Tibial nerve (tissue), 4 donors: ENCODE measurements around the gene ADAMTS12. TPM values are rescaled to one million over a fixed set of nuclear protein-coding genes. Genes with fewer than 3 reads are reported as not detected.

Experiments
- DNase-seq, 2 donors: peaks; one replicate each; pipeline ENCODE4 v3.0.0-alpha.2; 2019; ENCODE audit warnings: low spot score in 2 of 2
- H3K27ac ChIP-seq, 4 donors: fragments of 200-600 bp; sonication (generic) in 3 of 4; one replicate each; pipeline ENCODE4 v1.5.1; 2017 to 2019; ENCODE audit warnings: mild to moderate bottlenecking in 1 of 4
- H3K27me3 ChIP-seq, 2 donors: fragments of 200-600 bp; sonication (generic) in 1 of 2; one replicate each; pipeline versions ENCODE4 v1.5.1 to v1.6.0; 2017 to 2019
- H3K36me3 ChIP-seq, 3 donors: fragments of 200-600 bp; sonication (generic); one replicate each; pipeline ENCODE4 v1.5.1; 2018 to 2019
- H3K4me1 ChIP-seq, 4 donors: fragments of 200-600 bp; sonication (generic) in 3 of 4; one replicate each; pipeline ENCODE4 v1.5.1; 2017 to 2019
- H3K4me3 ChIP-seq, 4 donors: fragments of 200-600 bp; sonication (generic) in 3 of 4; one replicate each; pipeline ENCODE4 v1.5.1; 2017 to 2019; ENCODE audit warnings: mild to moderate bottlenecking in 1 of 4, moderate library complexity in 1 of 4
- H3K9me3 ChIP-seq, 4 donors: fragments of 200-600 bp; sonication (generic) in 3 of 4; one replicate each; pipeline ENCODE4 v1.5.1; 2017 to 2019
- CTCF ChIP-seq, 5 experiments: fragments of 200-600 bp in 3 of 5; fragments of 450-650 bp in 2 of 5; sonication (generic) in 3 of 5; IDR thresholded peaks; one replicate each; pipeline ENCODE4 v1.5.1; 2016 to 2019; ENCODE audit warnings: antibody characterized with exemption in 5 of 5, mild to moderate bottlenecking in 3 of 5, moderate library complexity in 2 of 5
- EP300 ChIP-seq, 2 donors: sonication (generic); formaldehyde crosslinking; IDR thresholded peaks; one replicate each; pipeline ENCODE4 v1.6.1; 2017; ENCODE audit warnings: antibody characterized with exemption in 2 of 2, mild to moderate bottlenecking in 1 of 2
- POLR2A ChIP-seq, 2 donors: fragments of 450-650 bp; IDR thresholded peaks; one replicate each; pipeline ENCODE4 v1.6.1; 2017; ENCODE audit warnings: antibody characterized with exemption in 2 of 2, mild to moderate bottlenecking in 2 of 2, moderate library complexity in 2 of 2
- WGBS, 2 donors: methylation state at CpG; one replicate each; pipeline ENCODE4 v1.1.5; 2018; 5-methylcytosine and 5-hydroxymethylcytosine counted together
- total RNA-seq, 4 donors: library from RNA; depleted of rRNA; stranded (reverse); fragments of >200 nt; gene quantifications; one replicate each; pipeline ENCODE4 v1.1.0, GENCODE V29; 2016

ADAMTS12 gene
- total RNA-seq, 4 donors from 2014 or later, result 7.1 to 10.4 (median 9.7) TPM

- H3K4me1 ChIP-seq, result peaks cover 0 to 38% (median 3%) of the 10 kb centered on the region in 4 donors
- WGBS, 2 donors, result 80 to 85% methylated on average over 2 of the region's 2 CpGs
- no peak for DNase-seq
Observed at GRCh38 chr5:33776151-33776660, 115.6 kb downstream of the ADAMTS12 start.

GRCh38 chr5:33774341-33774740 is 117.4 kb downstream of the ADAMTS12 start:
- H3K27ac ChIP-seq, result peak overlapping the region in 1 of 4 donors; percentile 52
- DNase-seq, result no peak
- TF ChIP-seq POLR2A (IDR thresholded peaks at IDR 0.05), result no peak
- TF ChIP-seq EP300 (IDR thresholded peaks at IDR 0.05), result peak in 1 of 2 donors; percentile 19
- no peak for TF ChIP-seq CTCF (IDR thresholded peaks at IDR 0.05)

More at GRCh38 chr5:33776151-33776660, 115.6 kb downstream of the ADAMTS12 start:
- Histone ChIP-seq H3K27me3 (no peaks in the 10 kb centered on the region), H3K27ac (no peak overlapping the region), H3K36me3 (no peaks in the 10 kb centered on the region), H3K4me3 (no peak overlapping the region), H3K9me3 (peaks cover 0 to 13% (median 4%) of the 10 kb centered on the region in 4 donors)
- no peak for TF ChIP-seq CTCF (IDR thresholded peaks at IDR 0.05)
- no peak for TF ChIP-seq POLR2A (IDR thresholded peaks at IDR 0.05)
- no peak for TF ChIP-seq EP300 (IDR thresholded peaks at IDR 0.05)

GRCh38 chr5:33772380-33772897 is 119.4 kb downstream of the ADAMTS12 start:
- Histone ChIP-seq H3K27ac (peak overlapping the region in 2 of 4 donors; percentile 22 to 36), H3K4me3 (no peak overlapping the region)
- 44 to 58% methylated on average over 2 of the region's 2 CpGs for WGBS, 2 donors

More at GRCh38 chr5:33774341-33774740, 117.4 kb downstream of the ADAMTS12 start:
- H3K9me3 ChIP-seq, result peaks cover 0 to 13% (median 4%) of the 10 kb centered on the region in 4 donors
- 24 to 35% methylated on average over 1 of the region's 1 CpG for WGBS, 2 donors
- no peaks in the 10 kb centered on the region for H3K36me3 ChIP-seq
- H3K4me1 ChIP-seq, result peaks cover 0 to 35% (median 3%) of the 10 kb centered on the region in 4 donors
- no peak overlapping the region for H3K4me3 ChIP-seq
- H3K27me3 ChIP-seq, result no peaks in the 10 kb centered on the region

GRCh38 chr5:33769968-33770367 is 121.8 kb downstream of the ADAMTS12 start:
- H3K4me3 ChIP-seq, result no peak overlapping the region
- H3K27ac ChIP-seq, result no peak overlapping the region
- no peaks in the 10 kb centered on the region for H3K36me3 ChIP-seq
- 79 to 83% methylated on average over 1 of the region's 1 CpG for WGBS, 2 donors
- no peaks in the 10 kb centered on the region for H3K27me3 ChIP-seq
- no peak for DNase-seq
- H3K4me1 ChIP-seq, result peaks cover 0 to 44% (median 3%) of the 10 kb centered on the region in 4 donors
- H3K9me3 ChIP-seq, result no peaks in the 10 kb centered on the region
- TF ChIP-seq EP300 (IDR thresholded peaks at IDR 0.05) (no peak), POLR2A (IDR thresholded peaks at IDR 0.05) (no peak), CTCF (IDR thresholded peaks at IDR 0.05) (no peak)

More at GRCh38 chr5:33772380-33772897, 119.4 kb downstream of the ADAMTS12 start:
- Histone ChIP-seq H3K36me3 (no peaks in the 10 kb centered on the region), H3K9me3 (peaks cover 0 to 2% (median under 1%) of the 10 kb centered on the region in 4 donors), H3K27me3 (no peaks in the 10 kb centered on the region), H3K4me1 (peaks cover 0 to 46% (median 3%) of the 10 kb centered on the region in 4 donors)
- DNase-seq, result no peak
- TF ChIP-seq EP300 (IDR thresholded peaks at IDR 0.05) (no peak), POLR2A (IDR thresholded peaks at IDR 0.05) (no peak), CTCF (IDR thresholded peaks at IDR 0.05) (no peak)

- H3K4me3 ChIP-seq, result no peak overlapping the region
- TF ChIP-seq EP300 (IDR thresholded peaks at IDR 0.05), result no peak
- TF ChIP-seq POLR2A (IDR thresholded peaks at IDR 0.05), result no peak
- no peak for TF ChIP-seq CTCF (IDR thresholded peaks at IDR 0.05)
- no peak for DNase-seq
- H3K4me1 ChIP-seq, result peaks cover 0 to 36% (median 3%) of the 10 kb centered on the region in 4 donors
- WGBS, 2 donors, result 88 to 92% methylated on average over 2 of the region's 2 CpGs
- no peaks in the 10 kb centered on the region for H3K36me3 ChIP-seq
- H3K27ac ChIP-seq, result peak overlapping the region in 1 of 4 donors; percentile 11
- no peaks in the 10 kb centered on the region for H3K27me3 ChIP-seq
- H3K9me3 ChIP-seq, result no peaks in the 10 kb centered on the region
Observed at GRCh38 chr5:33769196-33769595, 122.6 kb downstream of the ADAMTS12 start.
